DND-41 (cell line): ENCODE measurements around the gene KLK6.

Source experiments
- CTCF ChIP-seq: IDR thresholded peaks from 2 replicates; pipeline ENCODE4 v1.5.1; 2012; ENCODE audit warnings: borderline replicate concordance, low read length, moderate library complexity, mild to moderate bottlenecking; ENCODE audit not compliant: poor library complexity, severe bottlenecking; ENCODE audit errors: extremely low read depth
- EZH2 ChIP-seq: IDR thresholded peaks from 3 replicates; pipeline ENCODE4 v1.6.1; 2012; ENCODE audit warnings: borderline replicate concordance, low read depth, mild to moderate bottlenecking, moderate library complexity, low read length, inconsistent platforms; ENCODE audit not compliant: severe bottlenecking

- no peak for TF ChIP-seq CTCF
- no peak for TF ChIP-seq EZH2
Measured at GRCh38 chr19:50928831-50929230, 40.6 kb downstream of the KLK6 start.
